Measurements from ENCODE around the gene SH3RF3. TPM values are rescaled to one million over a fixed set of nuclear protein-coding genes. Genes with fewer than 3 reads are reported as not detected.

SH3RF3 gene

DNA sequence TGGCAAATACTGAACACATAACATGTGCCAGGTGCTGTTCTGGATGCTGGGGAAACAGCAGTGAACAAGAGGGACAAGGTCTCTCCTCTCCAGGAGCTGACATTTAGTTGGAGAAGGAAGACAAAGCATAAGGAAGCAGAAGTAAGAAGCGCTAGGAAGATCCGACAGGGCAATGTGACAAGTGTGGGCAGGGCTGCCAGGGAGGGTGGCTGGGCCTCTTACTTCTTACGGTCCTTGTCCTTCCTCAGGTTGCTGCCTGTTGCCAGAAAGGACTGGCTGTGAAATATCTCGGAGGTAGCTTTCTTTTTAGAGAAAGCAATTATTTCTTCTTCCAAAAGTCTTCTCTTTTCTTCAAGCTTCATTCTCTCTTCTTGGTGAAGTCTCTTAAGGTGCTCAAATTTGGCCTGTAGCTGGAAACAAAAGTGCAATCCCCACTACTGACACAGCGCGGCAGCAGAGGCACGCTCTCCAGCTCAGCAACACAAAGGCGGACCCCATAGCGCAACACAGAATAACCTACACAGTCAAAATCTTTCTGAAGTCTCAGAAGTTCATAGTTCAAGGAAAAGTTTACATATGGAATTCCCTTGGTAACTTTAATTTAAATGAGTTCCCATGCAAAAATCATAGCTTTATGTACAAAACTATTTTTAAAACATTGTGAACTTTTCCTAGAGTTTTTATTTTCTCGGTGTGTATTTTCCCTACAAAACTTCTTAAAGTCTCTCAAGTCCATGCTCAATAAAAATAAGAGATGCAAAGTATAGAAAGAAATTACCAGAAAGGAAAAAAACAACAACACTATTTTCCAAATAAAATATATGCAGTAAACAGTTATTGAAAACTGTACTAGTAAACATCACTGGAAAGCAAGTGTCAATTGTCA lies 417.1 kb downstream of the SH3RF3 start:
- Histone ChIP-seq H2BK120ac (ENCODE audit: low read depth, low read length) (no peak overlapping the region), H3K27me3 (ENCODE audit: insufficient read depth, low read length, poor library complexity) (no peaks in the 10 kb centered on the region), H3K79me2 (ENCODE audit: control insufficient read depth, insufficient read depth, low read length) (no peaks in the 10 kb centered on the region), H2AK5ac (ENCODE audit: low read length) (no peak overlapping the region), H3K4me1 (ENCODE audit: control insufficient read depth, low read depth, low read length) (no peaks in the 10 kb centered on the region), H3K4me2 (ENCODE audit: low read length) (no peak overlapping the region), H4K5ac (ENCODE audit: low read length) (no peak overlapping the region), H4K8ac (ENCODE audit: low read depth, low read length) (no peak overlapping the region), H3K9ac (ENCODE audit: low read length) (no peak overlapping the region), H2BK5ac (ENCODE audit: low read length) (no peak overlapping the region), H2BK15ac (replicated peaks; ENCODE audit: low read depth) (no peak overlapping the region), H3K4ac (ENCODE audit: low read depth, low read length) (no peak overlapping the region), H3K4me3 (ENCODE audit: low read length) (no peak overlapping the region), H3K18ac (ENCODE audit: low read length) (no peak overlapping the region), H3K36me3 (ENCODE audit: control insufficient read depth, insufficient read depth, low read length) (no peaks in the 10 kb centered on the region), H3K27ac (ENCODE audit: low read depth, low read length) (no peak overlapping the region), H3K56ac (ENCODE audit: low read length) (no peak overlapping the region), H3K79me1 (ENCODE audit: low read length) (peaks cover 2% of the 10 kb centered on the region), H3K23ac (ENCODE audit: low read length) (no peak overlapping the region)
- WGBS (ENCODE audit: extremely low coverage, insufficient coverage, low lambda C conversion rate) = no CpG with 5 or more reads among the region's 10 CpGs
- DNase-seq = peak; percentile 71

DNA sequence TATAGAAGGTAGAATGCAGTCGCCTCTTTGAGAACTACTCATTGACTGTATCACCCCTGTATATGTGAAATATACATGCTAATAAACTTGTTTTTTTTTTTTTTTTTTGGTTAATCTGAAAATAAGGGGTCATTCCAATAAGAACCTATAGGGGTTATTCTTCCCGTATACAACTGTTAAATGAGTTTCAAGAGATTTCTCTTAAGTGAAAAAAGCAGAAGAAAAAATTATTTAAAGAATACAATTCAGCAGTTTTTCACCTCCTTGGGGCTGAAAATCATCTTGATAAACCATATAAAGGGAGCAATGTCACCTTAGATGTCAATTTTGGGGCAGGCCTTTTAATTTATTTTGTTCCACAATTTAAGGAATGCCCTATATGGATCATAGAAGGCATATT lies 418.3 kb downstream of the SH3RF3 start:
- Histone ChIP-seq H2BK5ac (ENCODE audit: low read length) (no peak overlapping the region), H3K79me2 (ENCODE audit: control insufficient read depth, insufficient read depth, low read length) (no peaks in the 10 kb centered on the region), H3K79me1 (ENCODE audit: low read length) (peaks cover 2% of the 10 kb centered on the region), H3K27ac (ENCODE audit: low read depth, low read length) (no peak overlapping the region), H3K36me3 (ENCODE audit: control insufficient read depth, insufficient read depth, low read length) (no peaks in the 10 kb centered on the region), H3K18ac (ENCODE audit: low read length) (no peak overlapping the region), H3K56ac (ENCODE audit: low read length) (no peak overlapping the region), H3K4me1 (ENCODE audit: control insufficient read depth, low read depth, low read length) (no peaks in the 10 kb centered on the region), H3K27me3 (ENCODE audit: insufficient read depth, low read length, poor library complexity) (no peaks in the 10 kb centered on the region), H2AK5ac (ENCODE audit: low read length) (no peak overlapping the region), H3K4ac (ENCODE audit: low read depth, low read length) (no peak overlapping the region), H2BK15ac (replicated peaks; ENCODE audit: low read depth) (no peak overlapping the region), H2BK120ac (ENCODE audit: low read depth, low read length) (no peak overlapping the region), H3K23ac (ENCODE audit: low read length) (no peak overlapping the region), H4K8ac (ENCODE audit: low read depth, low read length) (no peak overlapping the region), H3K9ac (ENCODE audit: low read length) (no peak overlapping the region), H4K5ac (ENCODE audit: low read length) (no peak overlapping the region), H3K4me2 (ENCODE audit: low read length) (no peak overlapping the region), H3K4me3 (ENCODE audit: low read length) (no peak overlapping the region)
- DNase-seq = no peak
- no CpG with 5 or more reads among the region's 2 CpGs for WGBS (ENCODE audit: extremely low coverage, insufficient coverage, low lambda C conversion rate)

DNA sequence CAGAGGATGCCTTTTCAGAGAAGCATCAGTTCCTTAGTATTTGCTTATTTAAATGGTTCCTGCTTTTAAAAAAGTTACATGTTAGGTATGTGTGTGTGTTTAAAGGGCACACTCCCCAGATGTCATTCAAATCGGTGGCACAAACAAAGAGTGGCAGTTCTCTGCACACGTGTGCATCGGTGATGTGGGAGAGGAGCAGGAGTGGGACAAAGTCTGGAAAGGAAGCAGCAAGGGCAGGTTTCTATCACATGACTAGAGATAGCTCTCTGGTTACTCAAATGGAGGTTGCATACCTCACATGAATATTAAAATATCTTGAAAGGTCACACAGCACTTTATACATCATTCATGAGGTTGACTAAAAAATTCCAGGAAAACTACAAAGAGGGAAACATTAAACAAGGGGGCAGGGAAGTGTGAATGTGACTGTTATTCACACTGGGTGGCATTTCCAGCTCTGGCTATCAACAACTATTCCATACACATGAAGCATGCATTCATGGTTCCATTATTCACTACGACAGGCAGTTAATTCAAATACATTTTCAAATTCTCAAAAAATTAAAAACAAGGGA lies 420.1 kb downstream of the SH3RF3 start:
- no peaks in the 10 kb centered on the region for H3K27me3 ChIP-seq (ENCODE audit: insufficient read depth, low read length, poor library complexity)
- no peak overlapping the region for H4K8ac ChIP-seq (ENCODE audit: low read depth, low read length)
- DNase-seq = no peak
- H2AK5ac ChIP-seq (ENCODE audit: low read length) = no peak overlapping the region
- H2BK5ac ChIP-seq (ENCODE audit: low read length) = no peak overlapping the region
- no peak overlapping the region for H2BK15ac ChIP-seq (replicated peaks; ENCODE audit: low read depth)
- no peaks in the 10 kb centered on the region for H3K79me2 ChIP-seq (ENCODE audit: control insufficient read depth, insufficient read depth, low read length)
- no peak overlapping the region for H3K4ac ChIP-seq (ENCODE audit: low read depth, low read length)
- H3K4me1 ChIP-seq (ENCODE audit: control insufficient read depth, low read depth, low read length) = no peaks in the 10 kb centered on the region
- H3K18ac ChIP-seq (ENCODE audit: low read length) = no peak overlapping the region
- H4K5ac ChIP-seq (ENCODE audit: low read length) = no peak overlapping the region
- no peak overlapping the region for H2BK120ac ChIP-seq (ENCODE audit: low read depth, low read length)
- H3K56ac ChIP-seq (ENCODE audit: low read length) = no peak overlapping the region
- WGBS (ENCODE audit: extremely low coverage, insufficient coverage, low lambda C conversion rate) = no CpG with 5 or more reads among the region's 4 CpGs
- peaks cover 1% of the 10 kb centered on the region for H3K36me3 ChIP-seq (ENCODE audit: control insufficient read depth, insufficient read depth, low read length)
- H3K27ac ChIP-seq (ENCODE audit: low read depth, low read length) = no peak overlapping the region
- H3K4me2 ChIP-seq (ENCODE audit: low read length) = no peak overlapping the region
- H3K9ac ChIP-seq (ENCODE audit: low read length) = no peak overlapping the region
- H3K79me1 ChIP-seq (ENCODE audit: low read length) = peaks cover 2% of the 10 kb centered on the region
- H3K23ac ChIP-seq (ENCODE audit: low read length) = no peak overlapping the region
- no peak overlapping the region for H3K4me3 ChIP-seq (ENCODE audit: low read length)

Small RNAs within 50 kb of the gene (small RNA-seq; reads per million reads assigned to genes)
- gene MIR4265 (ENCODE audit: insufficient read depth) (not detected), gene MIR4266 (ENCODE audit: insufficient read depth) (not detected), gene RF00017 (ENCODE audit: insufficient read depth) (not detected), gene SNRPGP9 (ENCODE audit: insufficient read depth) (not detected)

Measured in mesendoderm (in vitro differentiated cells).